NCI-H1694 treated with DMSO at 0.1 percent for 48 hours (cell line): ENCODE measurements around the gene APOA4.

Experiments used
- DNase-seq: peaks from one replicate; lab custom pipeline; 2025; lab: John Stamatoyannopoulos, UW

APOA4 gene

GRCh38 chr11:116823031-116823843 lies at the start of gene APOA4:
TSS of gene APOA4 (minus strand) at chr11:116823304. CDS start at chr11:116823191, 113 bp downstream.
- DNase-seq, result no peak

GRCh38 chr11:116871248-116871647 lies 48.1 kb upstream of the APOA4 start:
- DNase-seq, result no peak

- no peak for DNase-seq
Measured at GRCh38 chr11:116870054-116870453, 47.0 kb upstream of the APOA4 start.

- DNase-seq, result no peak
Measured at GRCh38 chr11:116869610-116870009, 46.5 kb upstream of the APOA4 start.

- DNase-seq, result no peak
Measured at GRCh38 chr11:116868066-116868465, 45.0 kb upstream of the APOA4 start.

GRCh38 chr11:116867619-116868018 lies 44.5 kb upstream of the APOA4 start:
- DNase-seq, result no peak

- no peak for DNase-seq
Measured at GRCh38 chr11:116866804-116867455, 43.8 kb upstream of the APOA4 start.

- DNase-seq, result no peak
Measured at GRCh38 chr11:116865696-116866095, 42.6 kb upstream of the APOA4 start.

GRCh38 chr11:116864531-116864930 lies 41.4 kb upstream of the APOA4 start:
- DNase-seq, result no peak

- DNase-seq, result no peak
Measured at GRCh38 chr11:116862951-116863350, 39.8 kb upstream of the APOA4 start.

- DNase-seq, result no peak
Measured at GRCh38 chr11:116862185-116862584, 39.1 kb upstream of the APOA4 start.

GRCh38 chr11:116861539-116861938 lies 38.4 kb upstream of the APOA4 start:
- DNase-seq, result no peak

- DNase-seq, result no peak
Measured at GRCh38 chr11:116860303-116860702, 37.2 kb upstream of the APOA4 start.

- DNase-seq, result no peak
Measured at GRCh38 chr11:116859175-116859574, 36.1 kb upstream of the APOA4 start.

- no peak for DNase-seq
Measured at GRCh38 chr11:116857936-116858335, 34.8 kb upstream of the APOA4 start.

GRCh38 chr11:116857316-116857715 lies 34.2 kb upstream of the APOA4 start:
- DNase-seq, result no peak

GRCh38 chr11:116856423-116856822 lies 33.3 kb upstream of the APOA4 start:
- DNase-seq, result no peak

GRCh38 chr11:116855413-116855812 lies 32.3 kb upstream of the APOA4 start:
- DNase-seq, result no peak

- DNase-seq, result no peak
Measured at GRCh38 chr11:116853461-116854073, 30.5 kb upstream of the APOA4 start.

- no peak for DNase-seq
Measured at GRCh38 chr11:116852261-116853031, 29.3 kb upstream of the APOA4 start.

- DNase-seq, result no peak
Measured at GRCh38 chr11:116851626-116852025, 28.5 kb upstream of the APOA4 start.

GRCh38 chr11:116849486-116849885 lies 26.4 kb upstream of the APOA4 start:
- no peak for DNase-seq
